ENCODE measurements around the gene FZD1.

Gene FZD1

DNA sequence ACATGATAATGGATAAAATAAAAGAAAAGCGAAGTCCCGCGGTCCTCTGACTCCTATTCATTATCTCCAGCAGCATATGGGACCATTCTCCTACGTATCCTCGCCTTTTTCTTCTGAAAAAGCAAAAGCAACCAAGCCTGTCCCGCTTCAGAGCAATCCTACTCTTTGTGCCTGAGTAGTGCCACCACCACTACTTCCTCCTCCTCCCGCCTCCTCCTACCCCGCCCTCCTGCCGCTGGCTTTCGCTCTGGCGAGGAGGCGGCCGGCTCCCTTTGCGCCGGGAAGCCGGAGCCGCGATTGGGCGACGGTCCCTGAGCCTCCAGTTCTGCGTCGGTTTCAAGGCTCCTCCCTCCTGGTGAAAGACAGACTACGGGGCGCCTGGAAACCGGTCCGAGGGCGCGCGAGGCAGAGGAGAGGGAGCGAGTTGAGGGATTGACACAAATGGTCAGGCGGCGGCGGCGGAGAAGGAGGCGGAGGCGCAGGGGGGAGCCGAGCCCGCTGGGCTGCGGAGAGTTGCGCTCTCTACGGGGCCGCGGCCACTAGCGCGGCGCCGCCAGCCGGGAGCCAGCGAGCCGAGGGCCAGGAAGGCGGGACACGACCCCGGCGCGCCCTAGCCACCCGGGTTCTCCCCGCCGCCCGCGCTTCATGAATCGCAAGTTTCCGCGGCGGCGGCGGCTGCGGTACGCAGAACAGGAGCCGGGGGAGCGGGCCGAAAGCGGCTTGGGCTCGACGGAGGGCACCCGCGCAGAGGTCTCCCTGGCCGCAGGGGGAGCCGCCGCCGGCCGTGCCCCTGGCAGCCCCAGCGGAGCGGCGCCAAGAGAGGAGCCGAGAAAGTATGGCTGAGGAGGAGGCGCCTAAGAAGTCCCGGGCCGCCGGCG lies at the start of gene FZD1:
Gene FZD1 (plus strand): TSS at position 388 of the 878 bp plus-strand sequence. CDS start 448 bp downstream, at position 836.
- peak; percentile 83 for DNase-seq (ENCODE audit: low read depth, low spot score)

GRCh38 chr7:91226411-91226810 lies 37.8 kb upstream of the FZD1 start:
- no peak for DNase-seq (ENCODE audit: low read depth, low spot score)

DNA sequence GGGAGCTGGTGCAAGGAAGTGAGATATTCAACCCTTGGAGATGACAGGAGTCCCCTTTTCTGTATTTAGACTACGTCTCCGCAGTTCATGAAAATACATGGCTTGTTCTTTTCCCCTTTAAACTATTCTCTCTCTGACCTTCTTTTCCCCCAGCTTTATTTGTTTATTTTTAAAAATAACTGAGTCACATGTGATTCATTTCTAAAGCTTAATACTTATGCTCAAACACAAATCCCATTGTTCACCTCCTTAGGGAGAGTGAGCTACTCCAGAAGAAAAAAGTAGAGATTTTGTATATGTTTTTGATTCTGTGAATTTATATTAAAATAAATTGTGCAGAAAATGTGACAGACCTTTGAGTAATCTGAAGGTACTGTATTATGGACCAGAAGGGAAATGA lies 35.9 kb upstream of the FZD1 start:
- no peak for DNase-seq (ENCODE audit: low read depth, low spot score)

DNA sequence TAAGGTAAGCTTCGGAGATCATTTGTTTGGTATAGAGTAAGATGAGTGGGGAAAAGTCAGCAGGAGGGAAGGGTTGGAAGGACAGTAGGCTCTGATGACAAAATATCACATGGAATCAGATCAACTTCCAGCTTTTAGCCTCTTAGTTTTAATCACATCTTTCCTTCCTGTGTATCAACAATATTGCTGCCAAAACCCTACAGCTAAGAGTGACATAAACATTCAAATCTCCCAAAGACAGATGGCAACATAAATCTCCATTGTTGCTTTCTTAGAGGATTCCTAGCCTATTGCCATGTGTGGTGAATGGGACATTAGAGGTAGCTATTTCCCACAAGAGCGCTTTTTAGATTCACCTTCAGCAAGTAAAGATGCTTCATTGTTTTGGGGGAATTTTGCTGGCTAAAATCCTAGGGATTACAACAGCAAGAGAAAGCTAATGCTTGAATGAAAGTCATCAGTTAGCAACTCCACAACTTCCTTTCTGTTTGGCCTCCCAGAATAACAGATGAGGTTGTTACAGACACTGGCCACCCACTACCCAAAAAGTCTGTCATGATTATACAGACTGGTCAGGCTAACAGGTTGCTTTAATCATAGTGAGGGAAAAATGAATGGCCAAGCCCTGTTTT lies 35.2 kb upstream of the FZD1 start:
- DNase-seq (ENCODE audit: low read depth, low spot score), result no peak

- DNase-seq (ENCODE audit: low read depth, low spot score), result no peak
Observed at GRCh38 chr7:91230100-91230499, 34.1 kb upstream of the FZD1 start.

- DNase-seq (ENCODE audit: low read depth, low spot score), result no peak
Observed at GRCh38 chr7:91230503-91230902, 33.7 kb upstream of the FZD1 start.

- no peak for DNase-seq (ENCODE audit: low read depth, low spot score)
Observed at GRCh38 chr7:91233212-91233611, 31.0 kb upstream of the FZD1 start.

- no peak for DNase-seq (ENCODE audit: low read depth, low spot score)
Observed at GRCh38 chr7:91235211-91235832, 28.9 kb upstream of the FZD1 start.

GRCh38 chr7:91239171-91239604 lies 25.0 kb upstream of the FZD1 start:
- no peak for DNase-seq (ENCODE audit: low read depth, low spot score)

DNA sequence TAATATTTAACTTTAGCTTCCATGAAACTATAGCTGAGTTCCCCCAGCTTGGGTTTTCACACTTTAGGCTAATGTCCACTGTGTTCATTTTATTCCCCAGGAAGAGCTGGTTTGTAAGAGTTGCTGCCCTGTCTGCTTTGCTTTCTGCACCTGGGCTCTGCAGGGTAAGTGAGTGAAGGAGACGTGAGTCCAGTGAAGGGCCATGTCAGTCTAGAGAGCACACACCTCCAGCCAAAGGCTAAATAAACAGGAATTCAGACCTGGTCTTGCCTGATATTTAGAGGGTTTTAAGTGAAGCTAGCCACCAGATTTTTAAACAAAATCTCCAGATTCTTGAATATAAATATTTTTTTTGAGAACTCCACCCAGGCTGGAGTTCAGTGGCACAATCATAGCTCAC lies 24.5 kb upstream of the FZD1 start:
- DNase-seq (ENCODE audit: low read depth, low spot score), result no peak

DNA sequence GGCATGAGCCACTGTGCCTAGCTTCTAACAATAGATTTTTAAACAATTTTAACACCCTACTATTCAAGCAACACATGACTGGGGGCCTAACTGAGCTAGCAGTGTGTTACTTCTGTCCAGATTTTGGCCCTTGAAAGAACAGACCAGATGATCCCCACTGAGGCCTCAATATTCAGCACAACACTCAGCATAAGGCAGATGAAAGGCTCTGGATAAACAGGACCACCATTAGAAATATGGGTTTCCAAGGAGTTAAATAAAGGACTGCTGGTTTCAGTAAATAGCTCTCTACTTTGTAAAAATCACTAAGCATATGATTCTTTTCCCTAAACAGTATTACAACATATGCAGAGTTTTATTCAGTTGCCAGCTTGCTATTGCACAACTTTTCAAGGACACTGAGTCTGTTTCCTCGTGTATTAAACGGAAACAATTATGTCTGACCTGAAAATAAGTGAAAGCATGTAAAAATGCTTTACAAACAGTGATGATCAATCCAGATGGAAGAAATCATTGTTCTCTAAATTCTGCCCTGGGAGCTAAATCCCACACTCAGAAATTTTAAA lies 23.8 kb upstream of the FZD1 start:
- DNase-seq (ENCODE audit: low read depth, low spot score), result no peak

DNA sequence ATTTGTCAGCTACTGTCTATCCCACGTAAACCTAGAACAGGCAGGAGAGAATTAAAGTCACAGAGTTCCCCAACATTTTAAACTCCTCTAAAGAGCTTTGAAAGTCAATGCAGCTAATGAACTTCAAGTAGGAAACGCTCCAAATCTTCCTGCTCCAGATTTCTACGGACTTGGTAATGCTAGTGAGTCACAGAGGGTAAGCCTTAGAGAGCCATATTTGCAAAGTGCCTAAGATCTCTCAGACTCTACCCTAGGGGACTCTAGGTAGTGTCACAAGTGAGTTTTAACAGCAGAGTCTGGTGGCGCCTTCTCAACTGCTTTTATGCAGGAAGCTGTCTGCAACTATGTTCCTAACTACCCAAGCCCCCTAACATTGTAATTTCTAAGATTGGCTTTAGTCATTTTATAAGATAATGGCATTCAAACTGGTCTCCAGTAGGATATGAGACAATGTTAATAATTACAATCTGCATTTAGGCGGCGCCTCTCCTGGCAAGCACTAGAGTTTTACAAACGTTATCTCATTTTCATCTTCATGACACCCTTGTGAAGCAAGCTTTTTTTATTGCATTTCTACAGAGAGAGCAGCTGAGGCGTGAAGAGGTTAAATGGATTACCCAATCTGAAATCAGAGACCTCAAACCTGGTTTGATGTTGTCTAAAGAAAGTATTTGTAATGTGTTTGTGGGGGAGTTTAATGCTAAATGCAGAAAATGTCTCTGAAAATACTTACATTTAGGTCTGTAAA lies 22.0 kb upstream of the FZD1 start:
- no peak for DNase-seq (ENCODE audit: low read depth, low spot score)

- DNase-seq (ENCODE audit: low read depth, low spot score), result no peak
Observed at GRCh38 chr7:91243591-91244301, 20.5 kb upstream of the FZD1 start.

DNA sequence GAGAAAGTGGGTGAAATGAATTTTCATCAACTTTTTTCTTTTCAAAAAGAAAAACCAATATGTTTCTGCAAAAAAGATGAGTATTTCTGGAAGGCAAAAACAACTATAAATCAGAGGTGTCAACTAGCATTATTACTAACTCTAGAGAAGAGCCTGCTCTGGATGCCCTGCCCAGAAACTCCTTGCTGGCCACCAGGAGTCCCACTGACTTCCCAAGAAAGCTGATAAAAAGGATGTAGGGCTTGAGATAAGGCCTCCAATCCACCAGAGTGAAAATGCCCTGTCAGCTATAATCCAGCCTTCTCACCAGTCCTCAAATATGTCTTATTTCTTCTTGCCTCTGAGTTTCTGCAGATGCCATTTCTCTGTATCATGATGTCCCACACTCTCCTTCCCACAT lies 16.7 kb upstream of the FZD1 start:
- no peak for DNase-seq (ENCODE audit: low read depth, low spot score)

DNA sequence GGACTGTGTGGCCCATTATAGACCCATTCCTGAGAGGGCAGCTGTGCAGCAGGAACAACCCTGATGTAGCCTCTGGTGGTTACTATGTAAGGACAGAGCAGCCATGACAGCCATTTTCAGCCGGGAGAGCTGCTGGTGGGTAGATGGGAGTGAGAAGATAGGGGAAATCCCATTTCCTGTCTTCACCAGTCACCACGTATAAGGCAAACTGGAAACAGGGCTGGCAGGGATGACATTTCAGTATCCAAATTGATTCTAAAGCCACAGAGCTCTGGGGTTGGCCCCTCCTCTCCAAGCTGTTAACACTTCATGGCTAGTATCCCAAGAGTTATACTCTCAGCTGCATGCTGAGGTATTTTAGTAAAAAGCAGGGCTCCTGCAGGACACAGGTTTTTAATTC lies 15.2 kb upstream of the FZD1 start:
- DNase-seq (ENCODE audit: low read depth, low spot score), result no peak

DNA sequence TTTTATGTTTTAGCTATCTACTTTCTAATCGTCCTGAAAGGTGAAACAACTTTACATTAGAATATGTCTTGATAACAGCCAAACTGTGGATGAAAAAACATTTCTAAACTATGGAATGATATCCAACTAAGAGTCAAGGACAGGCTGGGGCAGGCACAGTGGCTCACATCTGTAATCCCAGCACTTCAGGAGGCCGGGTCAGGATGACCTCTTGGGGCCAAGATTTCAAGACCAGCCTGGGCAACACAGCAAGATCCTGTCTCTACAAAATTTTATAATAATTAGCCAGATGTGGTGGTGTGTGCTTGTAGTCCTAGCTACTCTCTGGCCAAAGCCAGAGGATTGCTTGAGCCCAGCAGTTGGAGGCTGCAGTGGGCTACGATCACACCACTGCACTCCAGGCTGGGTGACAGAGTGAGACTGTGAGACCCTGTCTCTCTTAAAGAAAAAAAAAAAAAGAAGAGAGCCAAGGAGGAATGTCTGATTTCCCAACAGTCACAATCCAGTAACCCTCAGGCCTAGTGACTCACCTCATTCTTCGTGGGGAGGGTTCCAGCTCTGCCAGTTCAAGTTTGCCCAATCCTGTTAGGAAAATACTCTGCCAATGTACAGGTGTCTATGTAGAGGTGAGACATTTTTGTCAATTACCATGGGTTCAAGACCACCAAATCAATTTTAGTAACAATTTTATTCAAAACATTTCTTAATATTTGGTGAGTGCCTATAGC lies 14.6 kb upstream of the FZD1 start:
- DNase-seq (ENCODE audit: low read depth, low spot score), result no peak

GRCh38 chr7:91250706-91251105 lies 13.5 kb upstream of the FZD1 start:
- no peak for DNase-seq (ENCODE audit: low read depth, low spot score)

DNA sequence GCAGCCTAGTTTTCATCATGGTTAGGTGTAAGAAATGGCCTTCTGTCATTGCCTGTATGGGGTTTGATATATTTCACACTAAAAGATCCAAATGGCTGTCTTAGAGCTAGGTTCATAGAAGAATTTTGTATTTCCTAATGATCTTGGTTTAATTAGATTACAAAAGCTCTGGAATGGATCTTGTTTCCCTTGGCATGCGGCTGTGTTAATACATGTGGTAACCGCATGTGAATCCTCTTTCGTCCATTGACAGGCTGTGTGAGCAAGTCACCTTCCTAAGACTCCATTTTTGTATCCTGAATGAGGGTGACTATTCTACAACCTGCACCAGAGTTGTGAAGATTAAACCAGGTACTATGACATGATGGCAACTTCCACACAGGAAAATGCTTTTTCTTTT lies 12.4 kb upstream of the FZD1 start:
- no peak for DNase-seq (ENCODE audit: low read depth, low spot score)

- DNase-seq (ENCODE audit: low read depth, low spot score), result no peak
Observed at GRCh38 chr7:91263384-91264045, 718 bp upstream of the FZD1 start.
